ENCODE data around the gene SPAG6. TPM values are rescaled to one million over a fixed set of nuclear protein-coding genes. Genes with fewer than 3 reads are reported as not detected.

Gene SPAG6
- total and polyA plus RNA-seq, 4 donors, result 0.23 TPM; not detected in 3

DNA sequence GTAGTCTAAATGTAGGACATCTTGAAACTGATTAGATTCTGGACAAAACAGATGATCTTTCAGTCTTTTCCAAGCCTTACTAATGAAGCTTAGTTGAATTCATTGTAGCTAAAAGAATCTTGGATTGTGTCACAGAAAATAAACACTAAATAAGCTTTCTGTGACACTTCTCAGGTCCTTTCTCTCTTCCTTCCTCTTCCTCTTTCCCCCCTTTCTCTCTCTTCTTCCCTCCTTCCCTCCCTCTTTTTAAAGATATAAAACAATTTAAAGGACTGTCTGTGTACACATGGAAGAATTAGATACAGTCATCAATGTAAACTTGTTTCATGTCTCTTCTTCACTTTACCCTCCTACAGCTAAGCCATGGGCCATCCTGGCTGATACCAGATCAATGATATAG is 34.4 kb upstream of the SPAG6 start:
- H3K36me3 ChIP-seq (ENCODE audit: control insufficient read depth in 4 of 4, insufficient read depth in 3 of 4, low read depth in 1 of 4, low read length in 3 of 4), result no peaks in the 10 kb centered on the region
- H3K27me3 ChIP-seq (ENCODE audit: control insufficient read depth in 4 of 4, insufficient read depth in 4 of 4, low read length in 3 of 4), result peaks cover 0 to 3% (median 0%) of the 10 kb centered on the region in 4 donors
- no peak overlapping the region for H3K9ac ChIP-seq (ENCODE audit: low read depth in 1 of 2, low read length in 2 of 2)
- H3K9me3 ChIP-seq (ENCODE audit: control insufficient read depth in 4 of 4, low read length in 3 of 4), result no peaks in the 10 kb centered on the region
- TF ChIP-seq GABPA (IDR thresholded peaks at IDR 0.05 in 1 of 2, conservative IDR thresholded peaks at IDR 0.05 in 1 of 2) (no peak), NR2F2 (IDR thresholded peaks at IDR 0.05) (no peak), HNF4A (conservative IDR thresholded peaks at IDR 0.05) (no peak), FOXA1 (IDR thresholded peaks at IDR 0.05) (no peak), TAF1 (conservative IDR thresholded peaks at IDR 0.05) (no peak), FOXA2 (IDR thresholded peaks at IDR 0.05) (no peak), RAD21 (IDR thresholded peaks at IDR 0.05) (no peak), SP1 (IDR thresholded peaks at IDR 0.05) (no peak)
- TF ChIP-seq, protein P1, sequence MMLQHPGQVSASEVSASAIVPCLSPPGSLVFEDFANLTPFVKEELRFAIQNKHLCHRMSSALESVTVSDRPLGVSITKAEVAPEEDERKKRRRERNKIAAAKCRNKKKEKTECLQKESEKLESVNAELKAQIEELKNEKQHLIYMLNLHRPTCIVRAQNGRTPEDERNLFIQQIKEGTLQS (IDR thresholded peaks at IDR 0.05), result no peak
- TF ChIP-seq, protein P2, sequence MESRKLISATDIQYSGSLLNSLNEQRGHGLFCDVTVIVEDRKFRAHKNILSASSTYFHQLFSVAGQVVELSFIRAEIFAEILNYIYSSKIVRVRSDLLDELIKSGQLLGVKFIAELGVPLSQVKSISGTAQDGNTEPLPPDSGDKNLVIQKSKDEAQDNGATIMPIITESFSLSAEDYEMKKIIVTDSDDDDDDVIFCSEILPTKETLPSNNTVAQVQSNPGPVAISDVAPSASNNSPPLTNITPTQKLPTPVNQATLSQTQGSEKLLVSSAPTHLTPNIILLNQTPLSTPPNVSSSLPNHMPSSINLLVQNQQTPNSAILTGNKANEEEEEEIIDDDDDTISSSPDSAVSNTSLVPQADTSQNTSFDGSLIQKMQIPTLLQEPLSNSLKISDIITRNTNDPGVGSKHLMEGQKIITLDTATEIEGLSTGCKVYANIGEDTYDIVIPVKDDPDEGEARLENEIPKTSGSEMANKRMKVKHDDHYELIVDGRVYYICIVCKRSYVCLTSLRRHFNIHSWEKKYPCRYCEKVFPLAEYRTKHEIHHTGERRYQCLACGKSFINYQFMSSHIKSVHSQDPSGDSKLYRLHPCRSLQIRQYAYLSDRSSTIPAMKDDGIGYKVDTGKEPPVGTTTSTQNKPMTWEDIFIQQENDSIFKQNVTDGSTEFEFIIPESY (IDR thresholded peaks at IDR 0.05), result no peak
- TF ChIP-seq, protein P3, sequence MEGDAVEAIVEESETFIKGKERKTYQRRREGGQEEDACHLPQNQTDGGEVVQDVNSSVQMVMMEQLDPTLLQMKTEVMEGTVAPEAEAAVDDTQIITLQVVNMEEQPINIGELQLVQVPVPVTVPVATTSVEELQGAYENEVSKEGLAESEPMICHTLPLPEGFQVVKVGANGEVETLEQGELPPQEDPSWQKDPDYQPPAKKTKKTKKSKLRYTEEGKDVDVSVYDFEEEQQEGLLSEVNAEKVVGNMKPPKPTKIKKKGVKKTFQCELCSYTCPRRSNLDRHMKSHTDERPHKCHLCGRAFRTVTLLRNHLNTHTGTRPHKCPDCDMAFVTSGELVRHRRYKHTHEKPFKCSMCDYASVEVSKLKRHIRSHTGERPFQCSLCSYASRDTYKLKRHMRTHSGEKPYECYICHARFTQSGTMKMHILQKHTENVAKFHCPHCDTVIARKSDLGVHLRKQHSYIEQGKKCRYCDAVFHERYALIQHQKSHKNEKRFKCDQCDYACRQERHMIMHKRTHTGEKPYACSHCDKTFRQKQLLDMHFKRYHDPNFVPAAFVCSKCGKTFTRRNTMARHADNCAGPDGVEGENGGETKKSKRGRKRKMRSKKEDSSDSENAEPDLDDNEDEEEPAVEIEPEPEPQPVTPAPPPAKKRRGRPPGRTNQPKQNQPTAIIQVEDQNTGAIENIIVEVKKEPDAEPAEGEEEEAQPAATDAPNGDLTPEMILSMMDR (IDR thresholded peaks at IDR 0.05; ENCODE audit: low read depth, low read length, missing input control), result no peak
- no peak for DNase-seq (ENCODE audit: low spot score)
- H3K27ac ChIP-seq (ENCODE audit: low read depth in 1 of 2, low read length in 2 of 2), result no peak overlapping the region
- peaks cover 0 to 9% (median 6%) of the 10 kb centered on the region in 4 donors for H3K4me1 ChIP-seq (ENCODE audit: control insufficient read depth in 4 of 4, insufficient read depth in 4 of 4, low read length in 3 of 4)
- H3K4me3 ChIP-seq (ENCODE audit: low read depth in 1 of 3, low read length in 3 of 3), result no peak overlapping the region

DNA sequence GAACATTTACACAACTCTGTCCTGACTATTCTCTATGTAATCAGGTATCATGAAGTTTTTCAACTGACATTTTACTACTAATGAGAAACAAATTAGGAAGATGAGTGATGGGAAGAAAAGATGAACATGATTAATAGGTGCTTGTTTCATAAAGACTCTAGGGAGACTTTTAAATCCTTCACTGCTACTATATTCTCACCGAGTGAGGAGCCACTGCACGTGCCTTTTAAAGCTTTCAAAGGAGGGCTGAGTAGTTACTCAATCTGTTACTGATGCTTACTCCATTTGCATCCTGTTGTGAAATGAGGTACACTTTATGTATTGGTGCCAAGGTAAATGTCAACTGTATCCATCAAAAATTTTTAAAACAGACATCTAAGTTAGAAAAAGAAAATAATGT is 30.4 kb upstream of the SPAG6 start:
- Histone ChIP-seq H3K36me3 (ENCODE audit: control insufficient read depth in 4 of 4, insufficient read depth in 3 of 4, low read depth in 1 of 4, low read length in 3 of 4) (no peaks in the 10 kb centered on the region), H3K4me3 (ENCODE audit: low read depth in 1 of 3, low read length in 3 of 3) (no peak overlapping the region), H3K9me3 (ENCODE audit: control insufficient read depth in 4 of 4, low read length in 3 of 4) (no peaks in the 10 kb centered on the region), H3K27me3 (ENCODE audit: control insufficient read depth in 4 of 4, insufficient read depth in 4 of 4, low read length in 3 of 4) (no peaks in the 10 kb centered on the region), H3K9ac (ENCODE audit: low read depth in 1 of 2, low read length in 2 of 2) (no peak overlapping the region), H3K4me1 (ENCODE audit: control insufficient read depth in 4 of 4, insufficient read depth in 4 of 4, low read length in 3 of 4) (peaks cover 0 to 29% (median 17%) of the 10 kb centered on the region in 4 donors), H3K27ac (ENCODE audit: low read depth in 1 of 2, low read length in 2 of 2) (no peak overlapping the region)
- WGBS, result 35% methylated on average over 2 of the region's 2 CpGs
- TF ChIP-seq YY1 (IDR thresholded peaks at IDR 0.05) (peak; percentile 20), HNF4A (conservative IDR thresholded peaks at IDR 0.05) (no peak), NR2F2 (IDR thresholded peaks at IDR 0.05) (no peak), HNF4G (IDR thresholded peaks at IDR 0.05) (no peak)
- TF ChIP-seq, protein P4, sequence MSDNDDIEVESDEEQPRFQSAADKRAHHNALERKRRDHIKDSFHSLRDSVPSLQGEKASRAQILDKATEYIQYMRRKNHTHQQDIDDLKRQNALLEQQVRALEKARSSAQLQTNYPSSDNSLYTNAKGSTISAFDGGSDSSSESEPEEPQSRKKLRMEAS (IDR thresholded peaks at IDR 0.05), result no peak
- DNase-seq (ENCODE audit: low spot score), result no peak

All from liver (tissue), 9 donors.